ENCODE measurements around the gene GRIK1.

Gene GRIK1

GRCh38 chr21:29793712-29794111 is 146.1 kb downstream of the GRIK1 start:
- in situ Hi-C loops (cut with MboI; ENCODE audit: low sequenced_read_pairs): no loop called here

- in situ Hi-C loops (cut with MboI; ENCODE audit: low sequenced_read_pairs): no loop called here
These were observed 150.4 kb downstream of the GRIK1 start for GRCh38 chr21:29789393-29789792.

- in situ Hi-C loops (cut with MboI; ENCODE audit: low sequenced_read_pairs): no loop called here
These were observed 151.0 kb downstream of the GRIK1 start for GRCh38 chr21:29788752-29789151.

GRCh38 chr21:29787361-29787909 is 152.4 kb downstream of the GRIK1 start:
- in situ Hi-C loops (cut with MboI; ENCODE audit: low sequenced_read_pairs): no loop called here

GRCh38 chr21:29786496-29787360 is 153.1 kb downstream of the GRIK1 start:
- in situ Hi-C loops (cut with MboI; ENCODE audit: low sequenced_read_pairs): no loop called here

GRCh38 chr21:29777160-29777559 is 162.6 kb downstream of the GRIK1 start:
- in situ Hi-C loops (cut with MboI; ENCODE audit: low sequenced_read_pairs): no loop called here

GRCh38 chr21:29775462-29775861 is 164.3 kb downstream of the GRIK1 start:
- in situ Hi-C loops (cut with MboI; ENCODE audit: low sequenced_read_pairs): no loop called here

- in situ Hi-C loops (cut with MboI; ENCODE audit: low sequenced_read_pairs): no loop called here
These were observed 168.2 kb downstream of the GRIK1 start for GRCh38 chr21:29771491-29772066.

- in situ Hi-C loops (cut with MboI; ENCODE audit: low sequenced_read_pairs): no loop called here
These were observed 176.1 kb downstream of the GRIK1 start for GRCh38 chr21:29763674-29764073.

- in situ Hi-C loops (cut with MboI; ENCODE audit: low sequenced_read_pairs): no loop called here
These were observed 177.2 kb downstream of the GRIK1 start for GRCh38 chr21:29762570-29763082.

- in situ Hi-C loops (cut with MboI; ENCODE audit: low sequenced_read_pairs): no loop called here
These were observed 186.6 kb downstream of the GRIK1 start for GRCh38 chr21:29753216-29753615.

- in situ Hi-C loops (cut with MboI; ENCODE audit: low sequenced_read_pairs): no loop called here
These were observed 188.2 kb downstream of the GRIK1 start for GRCh38 chr21:29751473-29752185.

GRCh38 chr21:29749957-29750356 is 189.8 kb downstream of the GRIK1 start:
- in situ Hi-C loops (cut with MboI; ENCODE audit: low sequenced_read_pairs): no loop called here

GRCh38 chr21:29749223-29749622 is 190.6 kb downstream of the GRIK1 start:
- in situ Hi-C loops (cut with MboI; ENCODE audit: low sequenced_read_pairs): no loop called here

GRCh38 chr21:29748391-29749167 is 191.2 kb downstream of the GRIK1 start:
- in situ Hi-C loops (cut with MboI; ENCODE audit: low sequenced_read_pairs): no loop called here

- in situ Hi-C loops (cut with MboI; ENCODE audit: low sequenced_read_pairs): no loop called here
These were observed 198.0 kb downstream of the GRIK1 start for GRCh38 chr21:29741761-29742160.

GRCh38 chr21:29739176-29739575 is 200.6 kb downstream of the GRIK1 start:
- in situ Hi-C loops (cut with MboI; ENCODE audit: low sequenced_read_pairs): no loop called here

GRCh38 chr21:29738730-29739129 is 201.1 kb downstream of the GRIK1 start:
- in situ Hi-C loops (cut with MboI; ENCODE audit: low sequenced_read_pairs): no loop called here

GRCh38 chr21:29737186-29737585 is 202.6 kb downstream of the GRIK1 start:
- in situ Hi-C loops (cut with MboI; ENCODE audit: low sequenced_read_pairs): no loop called here

- in situ Hi-C loops (cut with MboI; ENCODE audit: low sequenced_read_pairs): no loop called here
These were observed 209.5 kb downstream of the GRIK1 start for GRCh38 chr21:29730281-29730680.

GRCh38 chr21:29726044-29726443 is 213.8 kb downstream of the GRIK1 start:
- in situ Hi-C loops (cut with MboI; ENCODE audit: low sequenced_read_pairs): no loop called here
